Esophagus muscularis mucosa (tissue), 3 donors: ENCODE results near the gene PDIA2.

Source experiments
- EP300 ChIP-seq: sonication (generic); formaldehyde crosslinking; IDR thresholded peaks from one replicate; pipeline ENCODE4 v1.6.1; 2017; ENCODE audit warnings: antibody characterized with exemption
- TF ChIP-seq, protein P1 (sequence below), 3 experiments: fragments of 200-600 bp in 2 of 3; fragments of 450-650 bp in 1 of 3; sonication (generic) in 2 of 3; IDR thresholded peaks; one replicate each; pipeline ENCODE4 v1.5.1; 2017 to 2019; ENCODE audit warnings: antibody characterized with exemption in 3 of 3, mild to moderate bottlenecking in 2 of 3, moderate library complexity in 1 of 3

DNA sequence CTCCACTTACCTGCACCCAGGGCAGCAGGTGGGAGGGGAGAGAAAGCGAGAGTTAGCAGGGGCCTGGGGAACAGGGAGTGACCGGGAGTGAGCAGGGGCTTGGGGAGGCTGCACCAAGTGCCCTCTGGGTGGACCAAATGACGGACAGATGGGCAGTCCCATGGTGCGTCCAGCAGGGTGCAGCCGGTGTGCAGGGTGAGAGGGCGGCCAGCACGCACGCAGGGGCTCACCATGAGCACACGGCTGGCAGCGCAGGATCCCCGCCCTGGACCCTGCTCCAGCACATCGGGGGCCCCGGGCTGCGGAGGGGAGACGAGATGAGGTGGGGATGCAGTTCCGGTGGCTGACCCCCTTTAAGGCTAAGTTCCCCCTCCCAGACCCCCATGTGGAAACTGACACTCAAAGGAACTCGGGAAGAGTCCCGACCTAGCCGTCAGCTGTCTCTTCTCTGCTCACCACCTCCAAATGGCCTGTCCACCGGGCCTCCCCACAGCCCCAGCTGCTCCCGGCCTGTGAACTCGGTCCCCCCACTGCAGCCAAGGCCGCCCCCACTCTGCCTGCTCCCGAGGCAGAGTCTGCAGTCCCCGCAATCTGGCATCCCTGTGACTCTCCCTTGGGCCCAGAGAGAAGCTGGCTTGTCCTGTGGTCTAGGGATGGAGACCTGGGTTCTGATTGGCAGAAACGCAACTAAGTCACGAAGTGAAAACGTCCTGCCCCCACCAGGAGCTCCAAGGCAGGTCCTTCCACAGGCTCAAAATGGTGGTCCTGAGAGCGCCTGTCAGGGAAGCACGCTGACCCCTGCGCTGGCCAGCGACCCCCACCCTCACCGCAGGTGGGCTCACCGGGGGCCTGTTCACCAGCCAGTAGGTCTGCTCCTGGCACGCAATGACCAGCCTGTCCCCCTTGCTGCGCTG, 10.1 kb upstream of the PDIA2 start:
- TF ChIP-seq, protein P1, sequence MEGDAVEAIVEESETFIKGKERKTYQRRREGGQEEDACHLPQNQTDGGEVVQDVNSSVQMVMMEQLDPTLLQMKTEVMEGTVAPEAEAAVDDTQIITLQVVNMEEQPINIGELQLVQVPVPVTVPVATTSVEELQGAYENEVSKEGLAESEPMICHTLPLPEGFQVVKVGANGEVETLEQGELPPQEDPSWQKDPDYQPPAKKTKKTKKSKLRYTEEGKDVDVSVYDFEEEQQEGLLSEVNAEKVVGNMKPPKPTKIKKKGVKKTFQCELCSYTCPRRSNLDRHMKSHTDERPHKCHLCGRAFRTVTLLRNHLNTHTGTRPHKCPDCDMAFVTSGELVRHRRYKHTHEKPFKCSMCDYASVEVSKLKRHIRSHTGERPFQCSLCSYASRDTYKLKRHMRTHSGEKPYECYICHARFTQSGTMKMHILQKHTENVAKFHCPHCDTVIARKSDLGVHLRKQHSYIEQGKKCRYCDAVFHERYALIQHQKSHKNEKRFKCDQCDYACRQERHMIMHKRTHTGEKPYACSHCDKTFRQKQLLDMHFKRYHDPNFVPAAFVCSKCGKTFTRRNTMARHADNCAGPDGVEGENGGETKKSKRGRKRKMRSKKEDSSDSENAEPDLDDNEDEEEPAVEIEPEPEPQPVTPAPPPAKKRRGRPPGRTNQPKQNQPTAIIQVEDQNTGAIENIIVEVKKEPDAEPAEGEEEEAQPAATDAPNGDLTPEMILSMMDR (IDR thresholded peaks at IDR 0.05), result no peak
- no peak for TF ChIP-seq EP300
